Breast epithelium (tissue), 3 donors: ENCODE data around the gene WFDC12.

ENCODE experiments used
- POLR2AphosphoS5 ChIP-seq, 3 donors: sonication (generic); formaldehyde crosslinking; IDR thresholded peaks; one replicate each; pipeline ENCODE4 v1.6.1; 2017; ENCODE audit warnings: antibody characterized with exemption in 3 of 3
- TF ChIP-seq, protein P1 (sequence below), 3 donors: fragments of 450-650 bp; IDR thresholded peaks; one replicate each; pipeline ENCODE4 v1.5.1; 2016 to 2017; ENCODE audit warnings: antibody characterized with exemption in 3 of 3, mild to moderate bottlenecking in 3 of 3, moderate library complexity in 3 of 3

- TF ChIP-seq, protein P1, sequence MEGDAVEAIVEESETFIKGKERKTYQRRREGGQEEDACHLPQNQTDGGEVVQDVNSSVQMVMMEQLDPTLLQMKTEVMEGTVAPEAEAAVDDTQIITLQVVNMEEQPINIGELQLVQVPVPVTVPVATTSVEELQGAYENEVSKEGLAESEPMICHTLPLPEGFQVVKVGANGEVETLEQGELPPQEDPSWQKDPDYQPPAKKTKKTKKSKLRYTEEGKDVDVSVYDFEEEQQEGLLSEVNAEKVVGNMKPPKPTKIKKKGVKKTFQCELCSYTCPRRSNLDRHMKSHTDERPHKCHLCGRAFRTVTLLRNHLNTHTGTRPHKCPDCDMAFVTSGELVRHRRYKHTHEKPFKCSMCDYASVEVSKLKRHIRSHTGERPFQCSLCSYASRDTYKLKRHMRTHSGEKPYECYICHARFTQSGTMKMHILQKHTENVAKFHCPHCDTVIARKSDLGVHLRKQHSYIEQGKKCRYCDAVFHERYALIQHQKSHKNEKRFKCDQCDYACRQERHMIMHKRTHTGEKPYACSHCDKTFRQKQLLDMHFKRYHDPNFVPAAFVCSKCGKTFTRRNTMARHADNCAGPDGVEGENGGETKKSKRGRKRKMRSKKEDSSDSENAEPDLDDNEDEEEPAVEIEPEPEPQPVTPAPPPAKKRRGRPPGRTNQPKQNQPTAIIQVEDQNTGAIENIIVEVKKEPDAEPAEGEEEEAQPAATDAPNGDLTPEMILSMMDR (IDR thresholded peaks at IDR 0.05) = no peak
- no peak for TF ChIP-seq POLR2AphosphoS5 (IDR thresholded peaks at IDR 0.05)
Observed at GRCh38 chr20:45109634-45110033, 14.6 kb downstream of the WFDC12 start.
